SK-N-SH treated with all-trans-retinoic acid at 6 μM for 48 hours (cell line): ENCODE data around the gene MED16.

Experiments
- ARNTL ChIP-seq: fragments of 450-650 bp; formaldehyde crosslinking; IDR thresholded peaks from 2 replicates; pipeline ENCODE4 v1.5.0; 2020; ENCODE audit warnings: low read depth, mild to moderate bottlenecking, moderate library complexity, borderline replicate concordance
- BACH2 ChIP-seq: fragments of 250-450 bp; sonication (Bioruptor Pico); IDR thresholded peaks from 2 replicates; pipeline ENCODE4 v1.9.0; 2021; ENCODE audit warnings: mild to moderate bottlenecking, borderline replicate concordance
- ISL1 ChIP-seq: fragments of 250-450 bp; sonication (Bioruptor Pico); IDR thresholded peaks from 2 replicates; pipeline ENCODE4 v2.1.2; 2022; ENCODE audit warnings: mild to moderate bottlenecking, moderate library complexity
- OSR1 ChIP-seq: fragments of 250-450 bp; sonication (Bioruptor Pico); IDR thresholded peaks from 2 replicates; pipeline ENCODE4 v1.8.0; 2022; ENCODE audit warnings: moderate library complexity, mild to moderate bottlenecking, inconsistent platforms
- RARB ChIP-seq: fragments of 250-450 bp; sonication (Bioruptor Pico); IDR thresholded peaks from 2 replicates; pipeline ENCODE4 v1.8.0; 2021; ENCODE audit warnings: mild to moderate bottlenecking, moderate library complexity
- ZFP3 ChIP-seq: fragments of 250-450 bp; sonication (Bioruptor Pico); IDR thresholded peaks from 2 replicates; pipeline ENCODE4 v1.5.0; 2020; ENCODE audit warnings: mild to moderate bottlenecking, moderate library complexity
- ZFP30 ChIP-seq: fragments of 450-650 bp; formaldehyde crosslinking; IDR thresholded peaks from 2 replicates; pipeline ENCODE4 v1.5.0; 2022; ENCODE audit warnings: mild to moderate bottlenecking, moderate library complexity
- ZNF8 ChIP-seq: fragments of 450-650 bp; formaldehyde crosslinking; IDR thresholded peaks from 2 replicates; pipeline ENCODE4 v1.5.0; 2020; ENCODE audit warnings: mild to moderate bottlenecking, moderate library complexity
- TF ChIP-seq, protein P1 (sequence below): fragments of 250-450 bp; sonication (Bioruptor Pico); IDR thresholded peaks from 2 replicates; pipeline ENCODE4 v1.5.1; 2020; ENCODE audit warnings: low read depth, mild to moderate bottlenecking, moderate library complexity
- TF ChIP-seq, protein P2 (sequence below): fragments of 250-450 bp; sonication (Bioruptor Pico); IDR thresholded peaks from 2 replicates; pipeline ENCODE4 v1.8.0; 2020; ENCODE audit warnings: mild to moderate bottlenecking, moderate library complexity, borderline replicate concordance
- TF ChIP-seq, protein P3 (sequence below): fragments of 250-450 bp; sonication (Bioruptor Pico); IDR thresholded peaks from 2 replicates; pipeline ENCODE4 v1.5.0; 2020; ENCODE audit warnings: mild to moderate bottlenecking, moderate library complexity
- TF ChIP-seq, protein P4 (sequence below): fragments of 250-450 bp; sonication (Bioruptor Pico); IDR thresholded peaks from 2 replicates; pipeline ENCODE4 v1.8.0; 2021; ENCODE audit warnings: low read depth, mild to moderate bottlenecking, moderate library complexity, borderline replicate concordance

DNA sequence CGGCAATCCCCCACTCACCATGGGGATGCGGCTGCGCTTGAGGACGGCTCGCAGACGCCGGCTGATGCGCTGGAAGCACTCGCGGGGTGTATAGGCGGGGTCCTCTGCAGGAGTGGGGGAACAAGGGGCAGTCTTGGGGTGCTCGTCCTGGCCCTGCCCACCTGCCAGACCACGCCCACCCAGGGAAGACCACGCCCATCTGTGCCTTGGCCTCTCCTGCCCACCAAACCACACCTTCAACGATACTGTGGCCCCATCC lies 7.0 kb upstream of the MED16 start:
- TF ChIP-seq ZFP3 (CRISPR knock-in tag) (no peak), BACH2 (CRISPR knock-in tag) (no peak), ARNTL (CRISPR knock-in tag) (no peak), ZFP30 (no peak), ZNF8 (CRISPR knock-in tag) (no peak), RARB (CRISPR knock-in tag) (no peak), OSR1 (CRISPR knock-in tag) (no peak), ISL1 (CRISPR knock-in tag) (no peak)
- TF ChIP-seq, protein P1, sequence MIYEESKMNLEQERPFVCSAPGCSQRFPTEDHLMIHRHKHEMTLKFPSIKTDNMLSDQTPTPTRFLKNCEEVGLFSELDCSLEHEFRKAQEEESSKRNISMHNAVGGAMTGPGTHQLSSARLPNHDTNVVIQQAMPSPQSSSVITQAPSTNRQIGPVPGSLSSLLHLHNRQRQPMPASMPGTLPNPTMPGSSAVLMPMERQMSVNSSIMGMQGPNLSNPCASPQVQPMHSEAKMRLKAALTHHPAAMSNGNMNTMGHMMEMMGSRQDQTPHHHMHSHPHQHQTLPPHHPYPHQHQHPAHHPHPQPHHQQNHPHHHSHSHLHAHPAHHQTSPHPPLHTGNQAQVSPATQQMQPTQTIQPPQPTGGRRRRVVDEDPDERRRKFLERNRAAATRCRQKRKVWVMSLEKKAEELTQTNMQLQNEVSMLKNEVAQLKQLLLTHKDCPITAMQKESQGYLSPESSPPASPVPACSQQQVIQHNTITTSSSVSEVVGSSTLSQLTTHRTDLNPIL (CRISPR knock-in tag) = no peak
- TF ChIP-seq, protein P2, sequence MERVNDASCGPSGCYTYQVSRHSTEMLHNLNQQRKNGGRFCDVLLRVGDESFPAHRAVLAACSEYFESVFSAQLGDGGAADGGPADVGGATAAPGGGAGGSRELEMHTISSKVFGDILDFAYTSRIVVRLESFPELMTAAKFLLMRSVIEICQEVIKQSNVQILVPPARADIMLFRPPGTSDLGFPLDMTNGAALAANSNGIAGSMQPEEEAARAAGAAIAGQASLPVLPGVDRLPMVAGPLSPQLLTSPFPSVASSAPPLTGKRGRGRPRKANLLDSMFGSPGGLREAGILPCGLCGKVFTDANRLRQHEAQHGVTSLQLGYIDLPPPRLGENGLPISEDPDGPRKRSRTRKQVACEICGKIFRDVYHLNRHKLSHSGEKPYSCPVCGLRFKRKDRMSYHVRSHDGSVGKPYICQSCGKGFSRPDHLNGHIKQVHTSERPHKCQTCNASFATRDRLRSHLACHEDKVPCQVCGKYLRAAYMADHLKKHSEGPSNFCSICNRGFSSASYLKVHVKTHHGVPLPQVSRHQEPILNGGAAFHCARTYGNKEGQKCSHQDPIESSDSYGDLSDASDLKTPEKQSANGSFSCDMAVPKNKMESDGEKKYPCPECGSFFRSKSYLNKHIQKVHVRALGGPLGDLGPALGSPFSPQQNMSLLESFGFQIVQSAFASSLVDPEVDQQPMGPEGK (CRISPR knock-in tag) = no peak
- TF ChIP-seq, protein P3, sequence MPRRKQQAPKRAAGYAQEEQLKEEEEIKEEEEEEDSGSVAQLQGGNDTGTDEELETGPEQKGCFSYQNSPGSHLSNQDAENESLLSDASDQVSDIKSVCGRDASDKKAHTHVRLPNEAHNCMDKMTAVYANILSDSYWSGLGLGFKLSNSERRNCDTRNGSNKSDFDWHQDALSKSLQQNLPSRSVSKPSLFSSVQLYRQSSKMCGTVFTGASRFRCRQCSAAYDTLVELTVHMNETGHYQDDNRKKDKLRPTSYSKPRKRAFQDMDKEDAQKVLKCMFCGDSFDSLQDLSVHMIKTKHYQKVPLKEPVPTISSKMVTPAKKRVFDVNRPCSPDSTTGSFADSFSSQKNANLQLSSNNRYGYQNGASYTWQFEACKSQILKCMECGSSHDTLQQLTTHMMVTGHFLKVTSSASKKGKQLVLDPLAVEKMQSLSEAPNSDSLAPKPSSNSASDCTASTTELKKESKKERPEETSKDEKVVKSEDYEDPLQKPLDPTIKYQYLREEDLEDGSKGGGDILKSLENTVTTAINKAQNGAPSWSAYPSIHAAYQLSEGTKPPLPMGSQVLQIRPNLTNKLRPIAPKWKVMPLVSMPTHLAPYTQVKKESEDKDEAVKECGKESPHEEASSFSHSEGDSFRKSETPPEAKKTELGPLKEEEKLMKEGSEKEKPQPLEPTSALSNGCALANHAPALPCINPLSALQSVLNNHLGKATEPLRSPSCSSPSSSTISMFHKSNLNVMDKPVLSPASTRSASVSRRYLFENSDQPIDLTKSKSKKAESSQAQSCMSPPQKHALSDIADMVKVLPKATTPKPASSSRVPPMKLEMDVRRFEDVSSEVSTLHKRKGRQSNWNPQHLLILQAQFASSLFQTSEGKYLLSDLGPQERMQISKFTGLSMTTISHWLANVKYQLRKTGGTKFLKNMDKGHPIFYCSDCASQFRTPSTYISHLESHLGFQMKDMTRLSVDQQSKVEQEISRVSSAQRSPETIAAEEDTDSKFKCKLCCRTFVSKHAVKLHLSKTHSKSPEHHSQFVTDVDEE (CRISPR knock-in tag) = no peak
- TF ChIP-seq, protein P4, sequence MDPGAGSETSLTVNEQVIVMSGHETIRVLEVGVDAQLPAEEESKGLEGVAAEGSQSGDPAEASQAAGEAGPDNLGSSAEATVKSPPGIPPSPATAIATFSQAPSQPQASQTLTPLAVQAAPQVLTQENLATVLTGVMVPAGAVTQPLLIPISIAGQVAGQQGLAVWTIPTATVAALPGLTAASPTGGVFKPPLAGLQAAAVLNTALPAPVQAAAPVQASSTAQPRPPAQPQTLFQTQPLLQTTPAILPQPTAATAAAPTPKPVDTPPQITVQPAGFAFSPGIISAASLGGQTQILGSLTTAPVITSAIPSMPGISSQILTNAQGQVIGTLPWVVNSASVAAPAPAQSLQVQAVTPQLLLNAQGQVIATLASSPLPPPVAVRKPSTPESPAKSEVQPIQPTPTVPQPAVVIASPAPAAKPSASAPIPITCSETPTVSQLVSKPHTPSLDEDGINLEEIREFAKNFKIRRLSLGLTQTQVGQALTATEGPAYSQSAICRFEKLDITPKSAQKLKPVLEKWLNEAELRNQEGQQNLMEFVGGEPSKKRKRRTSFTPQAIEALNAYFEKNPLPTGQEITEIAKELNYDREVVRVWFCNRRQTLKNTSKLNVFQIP (CRISPR knock-in tag) = no peak
